B cell (primary cell): Measurements from ENCODE around the gene SEPTIN7.

Source experiments
- EZH2 ChIP-seq: IDR thresholded peaks from 2 replicates; pipeline ENCODE4 v1.6.1; 2012; ENCODE audit warnings: borderline replicate concordance, low read depth, mild to moderate bottlenecking, moderate library complexity, low read length; ENCODE audit not compliant: insufficient read depth, poor library complexity, severe bottlenecking
- TF ChIP-seq, protein P1 (sequence below): fragments of 200-600 bp; IDR thresholded peaks from one replicate; pipeline ENCODE4 v1.8.0; 2022; ENCODE audit warnings: antibody characterized with exemption, mild to moderate bottlenecking

DNA sequence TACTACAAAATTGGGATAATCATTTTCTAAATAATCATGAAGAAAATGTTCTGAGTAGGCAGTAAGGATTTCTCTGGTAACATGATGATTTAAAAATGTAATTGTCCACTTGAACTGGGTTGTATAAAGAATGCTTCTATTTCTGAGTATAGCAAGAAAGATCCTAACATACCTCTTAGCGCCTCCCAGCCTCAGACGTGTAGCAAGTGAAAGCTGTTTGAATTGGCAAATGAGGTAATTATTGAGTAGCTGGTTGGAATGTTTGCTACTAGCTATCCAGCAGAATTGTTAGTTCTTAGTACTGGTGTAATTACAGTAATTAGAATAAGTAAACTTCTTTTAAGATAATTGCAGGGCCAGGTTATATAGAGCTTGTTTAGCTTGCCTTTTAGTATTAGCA, 47.9 kb downstream of the SEPTIN7 start:
- TF ChIP-seq EZH2: no peak
- TF ChIP-seq, protein P1, sequence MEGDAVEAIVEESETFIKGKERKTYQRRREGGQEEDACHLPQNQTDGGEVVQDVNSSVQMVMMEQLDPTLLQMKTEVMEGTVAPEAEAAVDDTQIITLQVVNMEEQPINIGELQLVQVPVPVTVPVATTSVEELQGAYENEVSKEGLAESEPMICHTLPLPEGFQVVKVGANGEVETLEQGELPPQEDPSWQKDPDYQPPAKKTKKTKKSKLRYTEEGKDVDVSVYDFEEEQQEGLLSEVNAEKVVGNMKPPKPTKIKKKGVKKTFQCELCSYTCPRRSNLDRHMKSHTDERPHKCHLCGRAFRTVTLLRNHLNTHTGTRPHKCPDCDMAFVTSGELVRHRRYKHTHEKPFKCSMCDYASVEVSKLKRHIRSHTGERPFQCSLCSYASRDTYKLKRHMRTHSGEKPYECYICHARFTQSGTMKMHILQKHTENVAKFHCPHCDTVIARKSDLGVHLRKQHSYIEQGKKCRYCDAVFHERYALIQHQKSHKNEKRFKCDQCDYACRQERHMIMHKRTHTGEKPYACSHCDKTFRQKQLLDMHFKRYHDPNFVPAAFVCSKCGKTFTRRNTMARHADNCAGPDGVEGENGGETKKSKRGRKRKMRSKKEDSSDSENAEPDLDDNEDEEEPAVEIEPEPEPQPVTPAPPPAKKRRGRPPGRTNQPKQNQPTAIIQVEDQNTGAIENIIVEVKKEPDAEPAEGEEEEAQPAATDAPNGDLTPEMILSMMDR: no peak
